Measurements from ENCODE around the gene BCAT1. TPM values are rescaled to one million over a fixed set of nuclear protein-coding genes. Genes with fewer than 3 reads are reported as not detected.

The BCAT1 gene
- 85.7 and 108 TPM in 2 replicates for total RNA-seq (2014; rRNA removed; shearing (Covaris generic))

DNA sequence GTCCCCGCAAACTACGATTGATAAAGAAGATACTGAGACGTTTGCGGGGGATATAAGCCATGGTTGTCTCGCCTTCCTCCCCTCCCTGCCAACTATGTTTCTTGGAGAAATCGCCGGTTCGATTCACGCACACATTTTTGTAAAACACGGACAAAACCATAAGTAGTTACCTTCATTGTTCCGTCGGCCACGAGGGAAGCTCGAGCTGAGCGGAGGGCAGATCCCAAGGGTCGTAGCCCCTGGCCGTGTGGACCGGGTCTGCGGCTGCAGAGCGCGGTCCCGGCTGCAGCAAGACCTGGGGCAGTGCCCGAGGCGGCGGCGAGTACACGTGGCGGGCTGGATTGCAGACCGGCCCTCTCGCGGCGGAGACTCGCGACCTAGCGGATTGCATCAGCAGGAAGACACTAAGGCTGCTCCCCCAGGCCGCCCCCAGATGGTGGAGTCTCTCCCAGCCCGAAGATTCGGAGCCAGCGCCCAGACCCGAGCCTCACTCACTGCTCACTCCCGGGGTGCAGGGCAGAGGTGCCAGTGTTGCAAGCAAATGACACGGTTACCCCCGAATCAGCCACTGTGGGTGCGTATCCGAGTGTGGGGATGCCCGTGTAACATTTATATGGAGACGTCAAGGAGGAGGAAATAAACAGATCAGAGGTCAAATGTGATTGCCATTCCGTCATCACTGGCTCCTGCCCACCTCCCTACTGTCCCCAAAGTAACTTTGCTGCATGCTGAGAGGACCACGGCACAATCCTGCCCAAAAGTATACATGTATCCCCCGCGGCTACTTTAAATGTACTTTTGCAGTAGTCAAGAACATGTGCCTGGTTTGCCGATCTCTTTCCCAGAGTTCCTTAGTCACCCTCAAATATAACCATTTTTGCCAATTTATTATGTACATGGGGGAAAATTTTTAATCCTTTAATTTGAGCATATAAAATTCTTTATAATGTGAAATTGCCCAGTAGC, at the start of gene BCAT1:
TSS of gene BCAT1 (minus strand) at position 345 of the 966 bp plus-strand sequence. CDS start at position 176, 169 bp downstream.
- DNase-seq (ENCODE audit: low read depth), result peak; percentile 78

DNA sequence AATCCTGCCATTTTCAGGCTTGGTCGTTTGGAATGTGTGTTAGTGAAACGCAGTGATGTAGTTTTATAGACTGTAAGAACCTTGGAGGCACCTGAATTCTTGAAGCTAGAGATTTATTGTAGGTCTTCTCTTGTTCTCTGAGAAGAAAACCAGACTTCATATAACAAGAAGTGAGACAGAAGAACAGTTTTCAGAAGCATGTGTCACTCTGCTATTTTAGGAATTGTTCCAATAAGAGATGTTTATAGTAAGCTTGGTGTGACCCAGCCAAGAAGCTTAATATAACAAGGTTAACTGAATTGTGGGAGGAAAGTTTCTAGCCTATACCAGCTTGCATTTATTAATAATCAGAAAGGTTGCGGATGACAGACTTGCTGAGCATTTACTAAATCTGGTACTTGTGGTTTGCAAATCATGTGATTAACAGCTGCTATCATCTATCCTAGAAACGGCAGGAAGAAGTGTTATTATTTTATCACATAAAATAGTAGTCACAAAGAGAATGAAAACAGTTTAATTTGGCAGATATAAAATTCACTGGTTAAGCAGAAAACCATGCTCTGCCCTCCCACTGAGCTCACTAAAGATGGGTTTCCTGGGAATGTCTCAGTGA, 49.2 kb upstream of the BCAT1 start:
- peak; percentile 64 for DNase-seq (ENCODE audit: low read depth)

DNA sequence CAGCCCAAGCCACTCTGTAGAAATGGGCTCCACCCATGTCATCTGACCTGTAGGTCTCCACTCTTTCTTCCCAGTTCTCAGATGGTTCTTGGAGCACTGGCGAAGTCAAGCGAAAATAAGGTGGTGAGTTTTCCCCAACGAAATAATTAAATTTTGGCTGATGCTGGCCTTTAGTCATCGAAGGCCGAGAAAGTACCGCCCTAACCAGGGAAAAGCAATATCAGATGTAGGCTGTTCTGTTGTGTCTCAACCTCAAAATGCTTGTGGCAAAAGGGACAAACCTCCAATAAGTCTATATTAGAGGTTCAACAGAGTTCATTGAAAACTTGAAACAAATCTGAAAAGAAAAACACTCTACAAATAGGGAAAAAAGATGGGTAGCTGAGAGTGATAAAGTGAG, 48.6 kb upstream of the BCAT1 start:
- DNase-seq (ENCODE audit: low read depth), result no peak

DNA sequence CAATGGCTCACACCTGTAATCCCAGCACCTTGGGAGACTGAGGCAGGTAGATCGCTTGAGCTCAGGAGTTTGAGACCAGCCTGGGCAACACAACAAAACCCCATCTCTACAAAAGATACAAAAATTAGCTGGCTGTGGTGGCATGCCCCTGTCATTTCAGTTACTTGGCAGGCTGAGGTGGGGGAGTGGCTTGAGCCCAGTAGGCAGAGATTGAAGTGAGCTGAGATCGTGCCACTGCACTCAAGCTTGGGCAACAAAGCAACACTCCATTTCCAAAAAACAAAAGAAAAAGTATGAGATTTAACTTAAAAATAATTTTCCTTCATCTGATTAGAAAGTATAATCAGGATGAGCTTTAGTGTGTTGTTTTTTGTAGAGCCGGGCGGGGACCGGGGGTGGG, 47.9 kb upstream of the BCAT1 start:
- no peak for DNase-seq (ENCODE audit: low read depth)

DNA sequence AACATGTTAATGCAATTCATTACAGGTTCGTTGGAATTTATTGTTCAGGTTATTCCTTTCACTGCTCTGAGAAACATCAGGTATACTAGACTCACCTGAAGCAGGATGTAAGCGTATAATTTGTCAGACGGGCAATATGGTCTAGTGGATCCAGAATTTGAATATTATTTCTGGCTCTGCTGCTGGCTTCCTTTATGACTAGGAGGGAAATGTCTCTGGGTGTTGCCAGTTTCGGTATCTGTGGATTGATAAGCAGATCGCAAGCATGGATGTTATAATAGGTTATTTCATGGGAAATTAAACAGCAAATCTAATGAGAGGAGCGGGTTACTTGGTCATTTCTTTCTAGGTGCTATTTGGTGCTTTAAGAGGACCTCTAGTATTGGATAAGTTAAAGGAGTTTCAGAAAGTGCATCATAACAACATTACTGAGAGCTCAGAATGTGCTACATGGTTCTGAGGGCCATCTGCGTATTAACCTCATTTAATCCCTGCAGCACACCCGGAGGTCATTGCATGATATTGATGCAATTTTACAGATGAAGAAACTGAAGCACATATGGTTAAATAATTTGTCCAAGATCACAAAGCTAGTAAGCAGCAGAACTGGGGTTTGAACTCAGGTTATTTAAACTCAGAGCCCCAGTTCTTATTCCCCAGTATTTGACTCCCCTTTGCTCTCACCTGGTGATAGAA, 47.3 kb upstream of the BCAT1 start:
- no peak for DNase-seq (ENCODE audit: low read depth)

DNA sequence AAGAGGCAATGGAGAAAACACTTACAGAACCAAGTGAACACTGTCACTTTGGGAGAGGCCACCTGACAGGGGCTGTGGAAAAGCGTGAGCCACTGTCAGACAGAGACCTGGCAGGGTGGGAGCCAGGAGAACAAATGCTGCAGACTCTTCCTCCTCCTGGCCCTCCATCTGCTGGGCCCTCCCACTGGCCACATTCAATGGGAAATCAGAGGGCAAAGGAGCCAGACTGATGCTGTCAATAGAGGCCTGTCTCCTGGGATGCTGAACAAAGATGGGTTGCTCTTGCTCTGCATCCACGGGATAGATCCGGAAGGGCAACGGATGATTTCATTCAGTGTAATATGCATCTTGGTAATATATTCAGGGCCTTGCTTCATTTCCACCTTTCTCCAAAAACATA, 44.9 kb upstream of the BCAT1 start:
- no peak for DNase-seq (ENCODE audit: low read depth)

- DNase-seq (ENCODE audit: low read depth), result peak; percentile 50
These were observed 42.5 kb upstream of the BCAT1 start for GRCh38 chr12:24991209-24992049.

DNA sequence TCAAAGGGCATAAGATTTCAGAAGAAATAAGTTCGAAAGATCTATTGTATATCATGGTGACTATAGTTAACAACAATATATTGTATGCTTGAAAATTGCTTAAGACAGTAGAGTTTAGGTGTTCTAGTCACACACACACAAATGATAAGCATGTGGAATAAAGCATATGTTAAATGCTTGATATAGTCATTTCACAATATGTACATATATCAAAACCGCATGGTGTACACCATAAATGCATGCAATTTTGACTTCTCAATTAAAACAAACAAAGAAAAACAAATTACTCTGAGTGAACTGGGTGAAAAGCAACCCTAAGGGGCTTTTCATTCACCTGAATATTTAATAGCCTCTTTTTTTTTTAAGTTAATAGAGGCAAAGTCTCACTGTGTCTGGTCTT, 40.3 kb upstream of the BCAT1 start:
- no peak for DNase-seq (ENCODE audit: low read depth)

DNA sequence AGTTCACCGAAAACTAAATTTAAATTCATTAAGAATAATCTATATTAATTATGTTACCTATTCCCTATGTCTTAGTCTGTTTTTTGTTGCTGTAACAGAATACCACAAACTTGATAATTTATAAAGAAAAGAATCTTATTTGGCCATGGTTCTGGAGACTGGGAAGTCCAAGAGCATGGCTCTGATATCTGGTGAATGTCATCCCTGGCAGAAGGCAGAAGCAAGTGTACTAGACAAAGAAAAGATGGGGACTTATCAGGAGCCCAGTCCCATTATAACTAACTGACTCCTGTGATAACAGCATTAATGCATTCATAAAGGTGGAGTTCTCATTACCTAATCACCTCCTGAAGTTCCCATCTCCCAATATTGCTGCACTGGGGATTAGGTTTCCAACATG, 33.3 kb upstream of the BCAT1 start:
- no peak for DNase-seq (ENCODE audit: low read depth)

DNA sequence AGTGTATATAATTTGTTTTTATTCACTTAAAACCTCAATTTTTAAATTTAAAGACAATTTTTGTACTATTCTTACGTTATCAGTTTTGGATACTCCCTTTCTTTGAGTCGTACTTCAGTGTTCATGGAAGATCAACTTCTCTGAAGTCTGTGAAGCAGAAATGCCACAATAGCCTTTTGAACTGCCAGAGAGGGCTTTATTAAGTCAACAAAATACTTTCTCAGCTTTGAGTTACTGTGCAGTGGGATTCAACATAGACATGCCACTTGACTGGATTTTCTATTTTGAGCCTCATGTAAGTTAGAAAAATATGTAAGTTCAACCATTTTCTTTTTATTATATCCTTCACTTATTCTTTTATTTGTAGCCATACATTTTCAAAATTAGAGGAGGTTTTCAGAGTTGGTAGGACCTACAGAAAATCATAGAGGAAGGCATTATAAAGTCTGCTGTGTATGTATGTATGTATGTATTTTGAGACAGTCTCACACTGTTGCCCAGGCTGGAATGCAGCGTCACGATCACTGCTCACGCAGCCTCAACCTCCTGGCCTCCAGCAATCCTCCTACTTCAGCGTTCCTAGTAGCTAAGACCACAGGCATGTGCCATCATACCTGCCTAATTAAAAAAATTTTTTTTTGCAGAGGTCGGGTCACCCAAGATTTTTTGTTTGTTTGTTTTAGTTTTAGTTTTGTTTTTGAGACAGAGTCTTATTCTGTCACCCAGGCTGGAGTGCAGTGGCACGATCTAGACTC, 31.3 kb upstream of the BCAT1 start:
- DNase-seq (ENCODE audit: low read depth), result peak; percentile 8

- DNase-seq (ENCODE audit: low read depth), result no peak
These were observed 30.4 kb upstream of the BCAT1 start for GRCh38 chr12:24979329-24979728.

GRCh38 chr12:24977711-24978110, 28.8 kb upstream of the BCAT1 start:
- DNase-seq (ENCODE audit: low read depth), result no peak

DNA sequence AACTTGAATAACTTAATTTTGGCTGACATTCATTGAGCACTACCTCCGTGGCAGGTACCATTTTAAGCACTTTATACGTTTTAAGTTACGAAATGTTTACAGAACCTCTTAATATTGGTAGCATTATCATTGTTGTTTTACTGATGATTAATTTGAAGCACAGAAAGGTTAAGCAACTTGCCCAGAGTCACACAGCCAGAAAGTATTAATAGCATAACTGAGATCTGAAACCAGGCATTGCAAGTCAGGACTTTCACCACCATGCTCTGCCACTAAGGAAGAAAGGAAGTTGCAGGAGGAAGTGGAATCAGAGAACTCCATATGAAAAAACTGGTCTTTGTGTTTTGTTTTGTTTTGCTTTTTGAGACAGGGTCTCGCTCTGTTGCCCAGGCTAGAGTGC, 28.2 kb upstream of the BCAT1 start:
- DNase-seq (ENCODE audit: low read depth), result no peak

- no peak for DNase-seq (ENCODE audit: low read depth)
These were observed 26.5 kb upstream of the BCAT1 start for GRCh38 chr12:24975425-24975824.

DNA sequence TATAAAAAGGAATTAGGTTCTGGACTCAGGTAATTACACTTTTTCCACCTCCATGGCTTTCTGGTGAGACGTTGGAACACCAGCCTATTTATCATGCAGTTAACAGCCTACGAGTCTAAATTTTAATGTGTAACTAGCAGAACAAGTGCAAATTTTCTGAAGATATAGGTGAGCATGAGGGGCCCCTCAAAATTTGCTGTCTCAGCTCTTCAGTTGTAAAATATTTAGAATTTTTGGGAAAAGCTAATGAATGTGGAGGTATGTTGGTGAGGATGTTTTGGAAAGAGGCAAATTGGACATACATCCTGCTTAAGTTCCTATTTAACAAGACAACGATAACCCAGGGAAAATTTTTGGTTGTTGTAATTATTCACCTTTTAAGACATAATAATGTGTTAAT, 25.3 kb upstream of the BCAT1 start:
- DNase-seq (ENCODE audit: low read depth), result no peak

GRCh38 chr12:24972078-24972477, 23.2 kb upstream of the BCAT1 start:
- no peak for DNase-seq (ENCODE audit: low read depth)

DNA sequence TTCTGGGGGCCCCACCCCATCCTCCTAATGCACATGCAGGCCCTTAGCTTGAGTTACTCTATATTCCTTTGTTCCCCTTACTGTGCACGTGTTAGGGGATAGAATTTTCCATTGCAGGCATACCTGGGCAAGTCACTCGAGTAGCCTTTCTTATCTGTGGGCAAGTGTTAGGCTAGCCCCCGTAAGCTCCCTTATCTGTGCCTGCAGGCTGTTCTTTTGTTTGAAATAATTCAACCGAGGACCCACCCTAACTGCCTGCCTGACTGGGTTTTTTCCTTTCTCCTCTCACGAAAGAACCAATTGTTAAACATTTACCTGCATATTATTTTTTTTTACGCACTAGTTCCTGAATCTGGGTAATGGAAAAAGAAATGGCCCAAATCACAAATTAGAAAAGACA, 21.3 kb upstream of the BCAT1 start:
- no peak for DNase-seq (ENCODE audit: low read depth)

- no peak for DNase-seq (ENCODE audit: low read depth)
These were observed 18.2 kb upstream of the BCAT1 start for GRCh38 chr12:24966951-24967564.

DNA sequence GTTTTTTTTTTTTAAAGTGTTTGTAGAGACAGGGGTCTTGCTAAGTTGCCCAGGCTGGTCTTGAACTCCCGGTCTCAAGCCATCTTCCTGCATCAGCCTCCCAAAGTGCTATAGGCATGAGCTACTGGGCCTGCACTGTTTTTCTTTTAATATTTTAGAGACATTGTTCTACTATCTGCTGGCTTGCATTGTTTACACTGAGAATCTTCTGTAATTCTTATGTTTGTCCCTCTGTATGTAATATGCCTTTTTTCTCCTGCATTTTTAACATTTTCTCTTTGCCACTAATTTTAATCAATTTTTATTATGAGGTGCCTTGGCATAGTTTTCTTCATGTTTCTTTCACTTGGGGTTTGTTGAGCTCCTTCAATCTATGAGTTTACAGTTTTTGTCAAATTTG, 15.4 kb upstream of the BCAT1 start:
- DNase-seq (ENCODE audit: low read depth), result no peak

GRCh38 chr12:24960222-24960855, 11.4 kb upstream of the BCAT1 start:
- peak; percentile 54 for DNase-seq (ENCODE audit: low read depth)

All from RPMI7951 (cell line).